Measurements from ENCODE around the gene MAGEA4. TPM values are rescaled to one million over a fixed set of nuclear protein-coding genes. Genes with fewer than 3 reads are reported as not detected.

Gene MAGEA4
- total RNA-seq, 6 experiments from 2014 or later = not detected

DNA sequence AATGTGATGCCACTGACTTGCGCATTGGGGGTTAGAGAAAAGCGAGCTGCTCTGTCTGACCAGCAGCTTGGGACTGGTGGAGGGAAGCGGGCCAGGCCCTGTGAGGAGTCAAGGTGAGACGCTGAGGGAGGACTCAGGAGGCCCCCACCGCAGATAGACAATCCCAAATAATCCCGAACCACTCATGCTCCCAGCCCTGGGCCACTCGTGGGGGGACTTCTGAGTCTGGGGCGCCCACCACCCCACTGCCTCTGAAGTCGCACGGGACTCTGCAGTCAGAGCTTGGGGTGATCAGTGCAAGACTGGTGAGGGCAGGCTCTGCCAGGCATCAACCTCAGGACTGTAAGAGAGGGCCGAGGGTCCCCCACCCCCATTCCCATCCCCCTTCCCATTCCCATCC, 6.9 kb downstream of the MAGEA4 start:
- H3K27ac Mint-ChIP-seq = no peak overlapping the region
- no peaks in the 10 kb centered on the region for H3K9me3 Mint-ChIP-seq
- no peak for DNase-seq
- H3K4me3 Mint-ChIP-seq = no peak overlapping the region
- H3K27me3 Mint-ChIP-seq (ENCODE audit: insufficient read depth) = no peaks in the 10 kb centered on the region
- no peaks in the 10 kb centered on the region for H3K4me1 Mint-ChIP-seq (ENCODE audit: low read depth)
- H3K36me3 Mint-ChIP-seq (ENCODE audit: low read depth) = no peaks in the 10 kb centered on the region
- TF ChIP-seq, protein P1, sequence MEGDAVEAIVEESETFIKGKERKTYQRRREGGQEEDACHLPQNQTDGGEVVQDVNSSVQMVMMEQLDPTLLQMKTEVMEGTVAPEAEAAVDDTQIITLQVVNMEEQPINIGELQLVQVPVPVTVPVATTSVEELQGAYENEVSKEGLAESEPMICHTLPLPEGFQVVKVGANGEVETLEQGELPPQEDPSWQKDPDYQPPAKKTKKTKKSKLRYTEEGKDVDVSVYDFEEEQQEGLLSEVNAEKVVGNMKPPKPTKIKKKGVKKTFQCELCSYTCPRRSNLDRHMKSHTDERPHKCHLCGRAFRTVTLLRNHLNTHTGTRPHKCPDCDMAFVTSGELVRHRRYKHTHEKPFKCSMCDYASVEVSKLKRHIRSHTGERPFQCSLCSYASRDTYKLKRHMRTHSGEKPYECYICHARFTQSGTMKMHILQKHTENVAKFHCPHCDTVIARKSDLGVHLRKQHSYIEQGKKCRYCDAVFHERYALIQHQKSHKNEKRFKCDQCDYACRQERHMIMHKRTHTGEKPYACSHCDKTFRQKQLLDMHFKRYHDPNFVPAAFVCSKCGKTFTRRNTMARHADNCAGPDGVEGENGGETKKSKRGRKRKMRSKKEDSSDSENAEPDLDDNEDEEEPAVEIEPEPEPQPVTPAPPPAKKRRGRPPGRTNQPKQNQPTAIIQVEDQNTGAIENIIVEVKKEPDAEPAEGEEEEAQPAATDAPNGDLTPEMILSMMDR (IDR thresholded peaks at IDR 0.05) = no peak

GRCh38 chrX:151920101-151920500, 7.4 kb downstream of the MAGEA4 start:
- Mint-ChIP-seq H3K9me3 (no peaks in the 10 kb centered on the region), H3K4me1 (ENCODE audit: low read depth) (no peaks in the 10 kb centered on the region), H3K4me3 (no peak overlapping the region), H3K27ac (no peak overlapping the region), H3K27me3 (ENCODE audit: insufficient read depth) (peaks cover 2% of the 10 kb centered on the region; the same call in 1 of the 2 replicates), H3K36me3 (ENCODE audit: low read depth) (no peaks in the 10 kb centered on the region)
- TF ChIP-seq, protein P1 (IDR thresholded peaks at IDR 0.05) = no peak
- no peak for DNase-seq

- Mint-ChIP-seq H3K27me3 (ENCODE audit: insufficient read depth) (peaks cover 2% of the 10 kb centered on the region; the same call in 1 of the 2 replicates), H3K4me1 (ENCODE audit: low read depth) (no peaks in the 10 kb centered on the region), H3K27ac (no peak overlapping the region), H3K4me3 (no peak overlapping the region), H3K9me3 (no peaks in the 10 kb centered on the region), H3K36me3 (ENCODE audit: low read depth) (no peaks in the 10 kb centered on the region)
- TF ChIP-seq, protein P1 (IDR thresholded peaks at IDR 0.05) = no peak
- DNase-seq = no peak
These were observed 7.8 kb downstream of the MAGEA4 start for GRCh38 chrX:151920530-151920929.

DNA sequence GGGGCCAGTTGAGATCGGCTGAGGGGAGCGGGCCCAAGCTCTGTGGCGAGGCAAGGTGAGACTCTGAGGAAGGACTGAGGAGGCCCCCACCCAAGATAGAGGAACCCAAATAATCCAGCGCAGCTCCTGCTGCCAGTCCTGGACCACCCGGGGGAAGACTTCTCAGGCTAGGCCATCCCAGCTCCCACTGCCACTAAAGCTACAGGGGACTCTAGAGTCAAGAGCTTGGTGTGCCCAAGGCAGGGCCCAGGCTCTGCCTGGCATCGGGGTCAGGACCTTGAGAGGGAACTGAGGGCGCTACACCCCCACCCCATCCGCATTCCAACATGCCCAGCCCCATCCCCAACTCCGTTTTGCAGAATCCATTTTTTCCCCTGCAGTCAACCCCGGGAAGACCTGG, 8.6 kb downstream of the MAGEA4 start:
- no peaks in the 10 kb centered on the region for H3K9me3 Mint-ChIP-seq

DNA sequence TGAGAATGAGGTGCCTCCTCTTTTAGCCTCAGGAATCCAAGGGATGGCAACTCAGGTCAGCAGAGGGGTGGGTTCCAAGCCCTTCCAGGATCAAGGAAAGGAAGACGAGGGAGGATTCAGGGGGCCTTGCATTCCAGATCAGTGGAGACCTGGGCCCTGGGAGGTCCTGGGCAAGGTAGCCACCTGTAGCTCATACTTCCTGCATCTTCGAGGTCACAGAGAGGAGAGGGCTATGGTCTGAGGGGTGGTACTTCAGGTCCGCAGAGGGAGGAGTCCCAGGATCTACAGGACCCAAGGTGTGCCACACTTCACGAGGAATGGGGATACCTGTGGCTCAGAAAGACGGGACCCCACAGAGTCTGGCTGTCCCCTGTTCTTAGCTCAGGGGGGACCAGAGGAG, 9.2 kb downstream of the MAGEA4 start:
- H3K4me3 Mint-ChIP-seq = no peak overlapping the region
- H3K27me3 Mint-ChIP-seq (ENCODE audit: insufficient read depth) = peaks cover 2% of the 10 kb centered on the region; the same call in 1 of the 2 replicates
- TF ChIP-seq, protein P1 (IDR thresholded peaks at IDR 0.05) = no peak
- no peak overlapping the region for H3K27ac Mint-ChIP-seq
- no peaks in the 10 kb centered on the region for H3K4me1 Mint-ChIP-seq (ENCODE audit: low read depth)
- no peak for DNase-seq
- no peaks in the 10 kb centered on the region for H3K9me3 Mint-ChIP-seq
- H3K36me3 Mint-ChIP-seq (ENCODE audit: low read depth) = no peaks in the 10 kb centered on the region

More for the DNA sequence above, 8.6 kb downstream of the MAGEA4 start:
- Mint-ChIP-seq H3K27me3 (ENCODE audit: insufficient read depth) (peaks cover 2% of the 10 kb centered on the region; the same call in 1 of the 2 replicates), H3K27ac (no peak overlapping the region), H3K36me3 (ENCODE audit: low read depth) (no peaks in the 10 kb centered on the region), H3K4me1 (ENCODE audit: low read depth) (no peaks in the 10 kb centered on the region), H3K4me3 (no peak overlapping the region)
- DNase-seq = no peak
- TF ChIP-seq, protein P1 (IDR thresholded peaks at IDR 0.05) = no peak

- Mint-ChIP-seq H3K27ac (no peak overlapping the region), H3K27me3 (ENCODE audit: insufficient read depth) (peaks cover 3% of the 10 kb centered on the region; the same call in 1 of the 2 replicates), H3K4me1 (ENCODE audit: low read depth) (no peaks in the 10 kb centered on the region), H3K9me3 (no peaks in the 10 kb centered on the region), H3K36me3 (ENCODE audit: low read depth) (no peaks in the 10 kb centered on the region), H3K4me3 (no peak overlapping the region)
- no peak for DNase-seq
- TF ChIP-seq, protein P1 (IDR thresholded peaks at IDR 0.05) = no peak
These were observed 10.0 kb downstream of the MAGEA4 start for GRCh38 chrX:151922692-151923091.
